PC-3 (cell line): ENCODE data around the gene AMH. TPM values are rescaled to one million over a fixed set of nuclear protein-coding genes. Genes with fewer than 3 reads are reported as not detected.

Experiments used
- ATAC-seq: fragments of 200-7000 bp; cut with Tn5 transposase; 2 replicates; pipeline ENCODE4 v1.9.1; 2020; ENCODE audit warnings: mild to moderate bottlenecking, moderate library complexity
- BruUV-seq: library from RNA; stranded (reverse); fragments of 400-500 nt; replicated peaks from 2 replicates; lab custom pipeline; 2021; lab: Mats Ljungman, UMichigan
- CTCF ChIA-PET: fragments of 300-600 bp; sonication (Branson Sonifier 250); formaldehyde crosslinking; loops from one replicate; lab custom pipeline; 2022; ENCODE audit warnings: antibody characterized with exemption; lab: Charles Lee
- POLR2A ChIA-PET: fragments of 300-600 bp; sonication (Branson Sonifier 250); formaldehyde crosslinking; loops from one replicate; lab custom pipeline; 2022; ENCODE audit warnings: antibody characterized with exemption; ENCODE audit not compliant: unreplicated experiment; lab: Charles Lee
- DNase-seq: peaks from one replicate; pipeline ENCODE4 v3.0.0-alpha.2; 2015
- H2AFZ ChIP-seq: fragments of 300-600 bp; sonication (generic); 2 replicates; pipeline ENCODE4 v1.6.0; 2016; ENCODE audit warnings: antibody characterized with exemption, low read length
- H3F3A ChIP-seq: fragments of 300-600 bp; sonication (generic); one replicate; pipeline ENCODE4 v1.6.0; 2017; ENCODE audit warnings: antibody characterized with exemption, low read length, control low read depth, mild to moderate bottlenecking; ENCODE audit not compliant: unreplicated experiment
- H3K27ac ChIP-seq: fragments of 300-600 bp; sonication (generic); 2 replicates; pipeline ENCODE4 v1.5.1; 2016; ENCODE audit warnings: mild to moderate bottlenecking, low read length
- H3K27me3 ChIP-seq: fragments of 300-600 bp; sonication (generic); 2 replicates; pipeline ENCODE4 v1.6.1; 2016; ENCODE audit warnings: low read length, mixed read lengths
- H3K36me3 ChIP-seq: fragments of 300-600 bp; sonication (generic); 2 replicates; pipeline ENCODE4 v1.6.1; 2016; ENCODE audit warnings: low read depth, mixed run types, low read length, mixed read lengths
- H3K4me1 ChIP-seq: fragments of 300-600 bp; sonication (generic); 2 replicates; pipeline ENCODE4 v1.5.1; 2016; ENCODE audit warnings: low read length; ENCODE audit not compliant: insufficient read depth
- H3K4me2 ChIP-seq: fragments of 300-600 bp; sonication (generic); 2 replicates; pipeline ENCODE4 v1.6.0; 2016; ENCODE audit warnings: low read length
- H3K4me3 ChIP-seq: fragments of 300-600 bp; sonication (generic); 2 replicates; pipeline ENCODE4 v1.5.1; 2016; ENCODE audit warnings: mild to moderate bottlenecking, low read length, mixed read lengths
- H3K79me2 ChIP-seq: fragments of 300-600 bp; sonication (generic); 2 replicates; pipeline ENCODE4 v1.6.1; 2017; ENCODE audit warnings: low read length, mixed read lengths
- H3K9ac ChIP-seq: fragments of 300-600 bp; sonication (generic); 2 replicates; pipeline ENCODE4 v1.6.0; 2016; ENCODE audit warnings: mild to moderate bottlenecking, low read length
- H3K9me2 ChIP-seq: fragments of 300-600 bp; sonication (generic); replicated peaks from 2 replicates; pipeline ENCODE4 v1.6.1; 2016; ENCODE audit warnings: mixed run types, low read length, mixed read lengths
- H3K9me3 ChIP-seq: fragments of 300-600 bp; sonication (generic); 2 replicates; pipeline ENCODE4 v1.6.1; 2016; ENCODE audit warnings: low read length, mixed read lengths
- H4K20me1 ChIP-seq: fragments of 300-600 bp; sonication (generic); 2 replicates; pipeline ENCODE4 v1.6.1; 2016; ENCODE audit warnings: low read length, mixed read lengths
- CTCF ChIP-seq: fragments of 300-600 bp; sonication (generic); conservative IDR thresholded peaks from 2 replicates; pipeline ENCODE4 v1.5.1; 2017; ENCODE audit warnings: antibody characterized with exemption, low read depth, mild to moderate bottlenecking, low read length
- EZH2 ChIP-seq: fragments of 300-600 bp; sonication (generic); IDR thresholded peaks from one replicate; pipeline ENCODE4 v1.6.1; 2017; ENCODE audit warnings: antibody characterized with exemption, mild to moderate bottlenecking, low read length; ENCODE audit not compliant: unreplicated experiment
- EZH2phosphoT487 ChIP-seq: fragments of 300-600 bp; sonication (generic); IDR thresholded peaks from 2 replicates; pipeline ENCODE4 v1.6.1; 2018; ENCODE audit warnings: mild to moderate bottlenecking, antibody characterized with exemption, low read length, borderline replicate concordance
- intact Hi-C: fragments of 100-400 bp; cut with micrococcal nuclease; formaldehyde crosslinking; loops from 2 replicates; pipeline ENCODE4 v1.9.0; 2023
- total RNA-seq: library from RNA; depleted of rRNA; stranded (reverse); fragments of >200 nt; gene quantifications from 2 replicates; pipeline ENCODE4 v1.2.3, GENCODE V29; 2014

AMH gene
- total RNA-seq, 1 experiment from 2014 or later, result 6.0 TPM

- H3K27ac ChIP-seq, result no peak overlapping the region
- no peaks in the 10 kb centered on the region for H3F3A ChIP-seq
- H4K20me1 ChIP-seq, result no peaks in the 10 kb centered on the region
- ChIA-PET CTCF (no interaction called here), POLR2A (no interaction called here)
- BruUV-seq, result no TSS peak
- no peak overlapping the region for H3K4me3 ChIP-seq
- no peaks in the 10 kb centered on the region for H3K9me2 ChIP-seq
- no peaks in the 10 kb centered on the region for H3K27me3 ChIP-seq
- H3K36me3 ChIP-seq, result peaks cover 5% of the 10 kb centered on the region; the same call in 1 of the 2 replicates
- no peak overlapping the region for H3K4me2 ChIP-seq
- no peaks in the 10 kb centered on the region for H3K79me2 ChIP-seq
- no peaks in the 10 kb centered on the region for H3K9me3 ChIP-seq
- intact Hi-C loops, result no loop called here
- no peak overlapping the region for H2AFZ ChIP-seq
- TF ChIP-seq CTCF (no peak), EZH2phosphoT487 (no peak), EZH2 (no peak)
- DNase-seq (no peak), ATAC-seq (no peak)
- H3K4me1 ChIP-seq, result no peaks in the 10 kb centered on the region
- no peak overlapping the region for H3K9ac ChIP-seq
Measured at GRCh38 chr19:2209408-2209807, 39.7 kb upstream of the AMH start.

DNA sequence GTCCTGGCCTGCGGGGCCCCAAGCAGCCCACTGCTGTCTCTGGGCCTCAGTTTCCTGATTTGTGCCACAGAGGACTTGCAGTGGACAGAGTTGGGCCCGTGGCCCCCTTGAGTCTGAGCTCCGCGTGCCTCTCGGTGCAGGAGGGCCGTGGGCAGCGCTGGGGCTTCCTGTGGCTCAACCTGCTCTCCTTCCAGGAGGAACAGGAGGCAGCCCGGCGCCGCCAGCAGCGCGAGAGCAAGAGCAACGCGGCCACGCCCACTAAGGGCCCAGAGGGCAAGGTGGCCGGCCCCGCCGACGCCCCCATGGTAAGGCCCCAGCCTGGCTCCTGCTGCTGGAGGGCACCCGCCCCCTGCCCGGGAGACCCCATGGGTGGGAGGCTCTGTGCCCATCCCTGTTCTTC lies 38.9 kb upstream of the AMH start:
- ChIA-PET POLR2A (no interaction called here), CTCF (no interaction called here)
- Histone ChIP-seq H3K4me3 (no peak overlapping the region), H3F3A (no peaks in the 10 kb centered on the region), H3K27me3 (no peaks in the 10 kb centered on the region), H4K20me1 (no peaks in the 10 kb centered on the region), H3K9me2 (no peaks in the 10 kb centered on the region), H3K79me2 (no peaks in the 10 kb centered on the region), H3K9ac (no peak overlapping the region), H3K27ac (no peak overlapping the region), H3K9me3 (no peaks in the 10 kb centered on the region), H3K36me3 (peaks cover 5% of the 10 kb centered on the region; the same call in 1 of the 2 replicates), H3K4me1 (no peaks in the 10 kb centered on the region), H2AFZ (no peak overlapping the region), H3K4me2 (no peak overlapping the region)
- intact Hi-C loops, result no loop called here
- TF ChIP-seq CTCF (no peak), EZH2phosphoT487 (no peak), EZH2 (no peak)
- DNase-seq, result no peak
- BruUV-seq, result no TSS peak
- ATAC-seq, result no peak

GRCh38 chr19:2210987-2211740 lies 38.0 kb upstream of the AMH start:
- POLR2A ChIA-PET, result no interaction called here
- H3K27me3 ChIP-seq, result no peaks in the 10 kb centered on the region
- H3F3A ChIP-seq, result no peaks in the 10 kb centered on the region
- ATAC-seq, result no peak
- H3K4me2 ChIP-seq, result no peak overlapping the region
- H3K9ac ChIP-seq, result no peak overlapping the region
- no peaks in the 10 kb centered on the region for H4K20me1 ChIP-seq
- TF ChIP-seq EZH2 (no peak), CTCF (no peak), EZH2phosphoT487 (no peak)
- no TSS peak for BruUV-seq
- no peaks in the 10 kb centered on the region for H3K9me3 ChIP-seq
- H3K36me3 ChIP-seq, result peaks cover 5% of the 10 kb centered on the region; the same call in 1 of the 2 replicates
- CTCF ChIA-PET, result no interaction called here
- H3K9me2 ChIP-seq, result no peaks in the 10 kb centered on the region
- no peak overlapping the region for H2AFZ ChIP-seq
- no peak for DNase-seq
- no peak overlapping the region for H3K27ac ChIP-seq
- H3K4me3 ChIP-seq, result no peak overlapping the region
- intact Hi-C loops, result no loop called here
- H3K4me1 ChIP-seq, result no peaks in the 10 kb centered on the region
- no peaks in the 10 kb centered on the region for H3K79me2 ChIP-seq
